Breast epithelium (tissue), 3 donors: ENCODE measurements around the gene HADHB.

ENCODE experiments used
- CTCF ChIP-seq, 3 donors: fragments of 450-650 bp; IDR thresholded peaks; one replicate each; pipeline ENCODE4 v1.5.1; 2016 to 2017; ENCODE audit warnings: antibody characterized with exemption in 3 of 3, mild to moderate bottlenecking in 3 of 3, moderate library complexity in 3 of 3
- POLR2A ChIP-seq: fragments of 450-650 bp; IDR thresholded peaks from one replicate; pipeline ENCODE4 v1.6.1; 2016; ENCODE audit warnings: antibody characterized with exemption, mild to moderate bottlenecking, moderate library complexity
- POLR2AphosphoS5 ChIP-seq, 3 donors: sonication (generic); formaldehyde crosslinking; IDR thresholded peaks; one replicate each; pipeline ENCODE4 v1.6.1; 2017; ENCODE audit warnings: antibody characterized with exemption in 3 of 3

- no peak for TF ChIP-seq CTCF (IDR thresholded peaks at IDR 0.05)
- no peak for TF ChIP-seq POLR2AphosphoS5 (IDR thresholded peaks at IDR 0.05)
- no peak for TF ChIP-seq POLR2A
Measured at GRCh38 chr2:26245810-26246209, 1.1 kb downstream of the HADHB start.
